ENCODE data around the gene LAMA5.

The LAMA5 gene

GRCh38 chr20:62372042-62372993 lies 5.2 kb upstream of the LAMA5 start:
- DNase-seq (ENCODE audit: low read depth in 2 of 2): no peak

GRCh38 chr20:62371588-62372041 lies 4.5 kb upstream of the LAMA5 start:
- no peak for DNase-seq (ENCODE audit: low read depth in 2 of 2)

GRCh38 chr20:62370807-62371587 lies 3.9 kb upstream of the LAMA5 start:
- DNase-seq (ENCODE audit: low read depth in 2 of 2): no peak

- DNase-seq (ENCODE audit: low read depth in 2 of 2): no peak
Observed at GRCh38 chr20:62370115-62370806, 3.1 kb upstream of the LAMA5 start.

- no peak for DNase-seq (ENCODE audit: low read depth in 2 of 2)
Observed at GRCh38 chr20:62369815-62370114, 2.7 kb upstream of the LAMA5 start.

GRCh38 chr20:62368976-62369814 lies 2.1 kb upstream of the LAMA5 start:
- no peak for DNase-seq (ENCODE audit: low read depth in 2 of 2)

- DNase-seq (ENCODE audit: low read depth in 2 of 2): no peak
Observed at GRCh38 chr20:62368392-62368975, 1.4 kb upstream of the LAMA5 start.

- DNase-seq (ENCODE audit: low read depth in 2 of 2): no peak
Observed at GRCh38 chr20:62367633-62368391, 700 bp upstream of the LAMA5 start.

GRCh38 chr20:62366370-62367135 lies 559 bp downstream of the LAMA5 start:
- no peak for DNase-seq (ENCODE audit: low read depth in 2 of 2)

- DNase-seq (ENCODE audit: low read depth in 2 of 2): no peak
Observed at GRCh38 chr20:62365814-62366369, 1.2 kb downstream of the LAMA5 start.

- DNase-seq (ENCODE audit: low read depth in 2 of 2): no peak
Observed at GRCh38 chr20:62364911-62365736, 2.0 kb downstream of the LAMA5 start.

- DNase-seq (ENCODE audit: low read depth in 2 of 2): no peak
Observed at GRCh38 chr20:62363920-62364851, 2.9 kb downstream of the LAMA5 start.

GRCh38 chr20:62362991-62363919 lies 3.9 kb downstream of the LAMA5 start:
- DNase-seq (ENCODE audit: low read depth in 2 of 2): no peak

- DNase-seq (ENCODE audit: low read depth in 2 of 2): no peak
Observed at GRCh38 chr20:62362590-62362940, 4.5 kb downstream of the LAMA5 start.

GRCh38 chr20:62361799-62362589 lies 5.1 kb downstream of the LAMA5 start:
- DNase-seq (ENCODE audit: low read depth in 2 of 2): no peak
